HepG2 (cell line): Measurements from ENCODE around the gene LTA4H. TPM values are rescaled to one million over a fixed set of nuclear protein-coding genes. Genes with fewer than 3 reads are reported as not detected.

Source experiments
- GLI4 ChIP-seq: sonication (generic); formaldehyde crosslinking; IDR thresholded peaks from 2 replicates; pipeline ENCODE4 v1.5.1; 2020; ENCODE audit warnings: missing genetic modification reagents, mild to moderate bottlenecking, moderate library complexity, borderline replicate concordance
- HOXA3 ChIP-seq: sonication (generic); formaldehyde crosslinking; IDR thresholded peaks from 2 replicates; pipeline ENCODE4 v1.5.0; 2020; ENCODE audit warnings: missing genetic modification reagents
- PHF8 ChIP-seq: sonication (generic); formaldehyde crosslinking; IDR thresholded peaks from 2 replicates; pipeline ENCODE4 v1.5.0; 2020; ENCODE audit warnings: missing genetic modification reagents
- ZNF17 ChIP-seq: sonication (generic); formaldehyde crosslinking; IDR thresholded peaks from 2 replicates; pipeline ENCODE4 v1.5.0; 2020; ENCODE audit warnings: mild to moderate bottlenecking, missing genetic modification reagents
- ZNF567 ChIP-seq: sonication (generic); formaldehyde crosslinking; IDR thresholded peaks from 2 replicates; pipeline ENCODE4 v1.8.1; 2023; ENCODE audit warnings: mild to moderate bottlenecking, missing genetic modification reagents, borderline replicate concordance
- ZNF660 ChIP-seq: sonication (generic); formaldehyde crosslinking; IDR thresholded peaks from 2 replicates; pipeline ENCODE4 v1.5.1; 2020; ENCODE audit warnings: mild to moderate bottlenecking, low read depth, missing genetic modification reagents, borderline replicate concordance
- polyA plus RNA-seq, 8 experiments: library from polyadenylated mRNA; depleted of rRNA in 3 of 8; stranded (reverse) in 7 of 8; unstranded in 1 of 8; fragments of >200 nt; fragmentation: Illumina TruSeq in 4 of 8; extraction: Trizol in 4 of 8; gene quantifications; 2 replicates each; pipeline versions ENCODE4 v1.2.1 to v1.2.3, GENCODE V29; 2011 to 2016; ENCODE audit warnings: low read depth in 4 of 8, missing spikeins in 1 of 8, mixed read lengths in 1 of 8; ENCODE audit not compliant: insufficient read depth in 1 of 8
- total RNA-seq, 5 experiments: library from RNA; depleted of rRNA; stranded (reverse); fragments of >200 nt; fragmentation: Illumina TruSeq; extraction: Trizol; gene quantifications; 2 replicates each; pipeline ENCODE4 v1.2.3, GENCODE V29; 2016; ENCODE audit warnings: low read depth in 1 of 5
- TF ChIP-seq, protein P1 (sequence below): IDR thresholded peaks from 2 replicates; pipeline ENCODE4 v1.6.1; 2012; ENCODE audit warnings: inconsistent platforms
- TF ChIP-seq, protein P2 (sequence below): sonication (generic); formaldehyde crosslinking; IDR thresholded peaks from 2 replicates; pipeline ENCODE4 v1.8.1; 2023; ENCODE audit warnings: mild to moderate bottlenecking, missing genetic modification reagents, borderline replicate concordance
- TF ChIP-seq, protein P3 (sequence below): sonication (generic); formaldehyde crosslinking; IDR thresholded peaks from 2 replicates; pipeline ENCODE4 v1.8.0; 2022; ENCODE audit warnings: low read depth, missing genetic modification reagents
- TF ChIP-seq, protein P4 (sequence below), 2 experiments: IDR thresholded peaks; 2 replicates each; pipeline ENCODE4 v1.6.1; 2011 to 2012; ENCODE audit warnings: low read length in 2 of 2, borderline replicate concordance in 1 of 2, low read depth in 1 of 2, mild to moderate bottlenecking in 1 of 2, moderate library complexity in 1 of 2
- TF ChIP-seq, protein P5 (sequence below): IDR thresholded peaks from 2 replicates; pipeline ENCODE4 v1.6.1; 2016; ENCODE audit warnings: low read depth, missing genetic modification reagents, missing compliant biosample characterization
- TF ChIP-seq, protein P6 (sequence below): sonication (generic); formaldehyde crosslinking; IDR thresholded peaks from 2 replicates; pipeline ENCODE4 v1.4.0; 2020; ENCODE audit warnings: missing genetic modification reagents, borderline replicate concordance

Gene LTA4H
- total and polyA plus RNA-seq, 2 of the 13 experiments (the other 11 are each of a cell fraction or from before 2014, with no cell fraction given): 87.5 to 90.4 TPM

DNA sequence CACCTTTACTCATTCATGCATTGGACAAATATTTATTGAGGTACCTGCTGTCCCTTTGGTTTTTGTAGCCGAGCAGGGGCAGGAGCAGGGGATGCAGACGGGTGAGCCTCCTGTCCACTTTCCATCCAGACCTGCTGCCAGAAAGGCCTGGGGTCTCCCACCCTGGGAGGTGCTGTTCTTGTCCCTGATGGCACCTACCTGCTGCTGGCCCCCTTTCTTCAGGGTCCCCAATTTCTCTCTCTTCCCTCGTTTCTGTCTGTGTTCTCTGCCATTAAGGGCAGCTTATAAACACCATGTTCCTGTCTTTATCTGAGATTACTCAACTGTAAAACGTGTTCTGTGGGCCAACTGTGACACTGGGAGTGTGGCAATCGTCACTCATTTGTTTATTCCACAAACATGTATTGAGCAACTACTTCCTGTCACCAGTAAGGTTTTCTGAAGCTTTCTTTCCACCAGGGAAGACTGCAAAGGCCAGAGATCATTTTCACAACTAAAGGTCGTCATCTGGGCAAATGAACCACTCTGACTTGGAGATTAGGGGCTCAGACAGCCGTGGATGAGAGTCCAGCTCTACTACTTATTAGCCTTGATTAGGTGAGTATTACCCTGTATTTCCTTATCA, 39.2 kb downstream of the LTA4H start, which contains the start of gene HAL (continued):
- TF ChIP-seq ZNF567 (CRISPR knock-in tag) (no peak), ZNF660 (no peak), ZNF17 (CRISPR knock-in tag) (no peak), PHF8 (no peak), GLI4 (CRISPR knock-in tag) (no peak), HOXA3 (CRISPR knock-in tag) (peak; percentile 87)
- TF ChIP-seq, protein P1, sequence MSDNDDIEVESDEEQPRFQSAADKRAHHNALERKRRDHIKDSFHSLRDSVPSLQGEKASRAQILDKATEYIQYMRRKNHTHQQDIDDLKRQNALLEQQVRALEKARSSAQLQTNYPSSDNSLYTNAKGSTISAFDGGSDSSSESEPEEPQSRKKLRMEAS: peak; percentile 89
- TF ChIP-seq, protein P2, sequence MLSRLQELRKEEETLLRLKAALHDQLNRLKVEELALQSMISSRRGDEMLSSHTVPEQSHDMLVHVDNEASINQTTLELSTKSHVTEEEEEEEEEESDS (CRISPR knock-in tag): peak; percentile 64; the same call in 1 of the 2 replicates
- TF ChIP-seq, protein P3, sequence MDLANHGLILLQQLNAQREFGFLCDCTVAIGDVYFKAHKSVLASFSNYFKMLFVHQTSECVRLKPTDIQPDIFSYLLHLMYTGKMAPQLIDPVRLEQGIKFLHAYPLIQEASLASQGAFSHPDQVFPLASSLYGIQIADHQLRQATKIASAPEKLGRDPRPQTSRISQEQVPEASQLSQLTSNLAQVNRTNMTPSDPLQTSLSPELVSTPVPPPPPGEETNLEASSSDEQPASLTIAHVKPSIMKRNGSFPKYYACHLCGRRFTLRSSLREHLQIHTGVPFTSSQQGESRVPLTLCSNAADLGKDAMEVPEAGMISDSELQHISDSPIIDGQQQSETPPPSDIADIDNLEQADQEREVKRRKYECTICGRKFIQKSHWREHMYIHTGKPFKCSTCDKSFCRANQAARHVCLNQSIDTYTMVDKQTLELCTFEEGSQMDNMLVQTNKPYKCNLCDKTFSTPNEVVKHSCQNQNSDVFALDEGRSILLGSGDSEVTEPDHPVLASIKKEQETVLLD (CRISPR knock-in tag): 0 out of 2 replicates have a peak, but pooled peaks have one; percentile 61
- TF ChIP-seq, protein P4, sequence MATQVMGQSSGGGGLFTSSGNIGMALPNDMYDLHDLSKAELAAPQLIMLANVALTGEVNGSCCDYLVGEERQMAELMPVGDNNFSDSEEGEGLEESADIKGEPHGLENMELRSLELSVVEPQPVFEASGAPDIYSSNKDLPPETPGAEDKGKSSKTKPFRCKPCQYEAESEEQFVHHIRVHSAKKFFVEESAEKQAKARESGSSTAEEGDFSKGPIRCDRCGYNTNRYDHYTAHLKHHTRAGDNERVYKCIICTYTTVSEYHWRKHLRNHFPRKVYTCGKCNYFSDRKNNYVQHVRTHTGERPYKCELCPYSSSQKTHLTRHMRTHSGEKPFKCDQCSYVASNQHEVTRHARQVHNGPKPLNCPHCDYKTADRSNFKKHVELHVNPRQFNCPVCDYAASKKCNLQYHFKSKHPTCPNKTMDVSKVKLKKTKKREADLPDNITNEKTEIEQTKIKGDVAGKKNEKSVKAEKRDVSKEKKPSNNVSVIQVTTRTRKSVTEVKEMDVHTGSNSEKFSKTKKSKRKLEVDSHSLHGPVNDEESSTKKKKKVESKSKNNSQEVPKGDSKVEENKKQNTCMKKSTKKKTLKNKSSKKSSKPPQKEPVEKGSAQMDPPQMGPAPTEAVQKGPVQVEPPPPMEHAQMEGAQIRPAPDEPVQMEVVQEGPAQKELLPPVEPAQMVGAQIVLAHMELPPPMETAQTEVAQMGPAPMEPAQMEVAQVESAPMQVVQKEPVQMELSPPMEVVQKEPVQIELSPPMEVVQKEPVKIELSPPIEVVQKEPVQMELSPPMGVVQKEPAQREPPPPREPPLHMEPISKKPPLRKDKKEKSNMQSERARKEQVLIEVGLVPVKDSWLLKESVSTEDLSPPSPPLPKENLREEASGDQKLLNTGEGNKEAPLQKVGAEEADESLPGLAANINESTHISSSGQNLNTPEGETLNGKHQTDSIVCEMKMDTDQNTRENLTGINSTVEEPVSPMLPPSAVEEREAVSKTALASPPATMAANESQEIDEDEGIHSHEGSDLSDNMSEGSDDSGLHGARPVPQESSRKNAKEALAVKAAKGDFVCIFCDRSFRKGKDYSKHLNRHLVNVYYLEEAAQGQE (IDR thresholded peaks at IDR 0.05; ENCODE audit: borderline replicate concordance in 1 of 2, low read depth in 1 of 2, low read length in 2 of 2): peak in 1 of 2 experiments; percentile 73; a peak in 2 of 4 replicates
- TF ChIP-seq, protein P5, sequence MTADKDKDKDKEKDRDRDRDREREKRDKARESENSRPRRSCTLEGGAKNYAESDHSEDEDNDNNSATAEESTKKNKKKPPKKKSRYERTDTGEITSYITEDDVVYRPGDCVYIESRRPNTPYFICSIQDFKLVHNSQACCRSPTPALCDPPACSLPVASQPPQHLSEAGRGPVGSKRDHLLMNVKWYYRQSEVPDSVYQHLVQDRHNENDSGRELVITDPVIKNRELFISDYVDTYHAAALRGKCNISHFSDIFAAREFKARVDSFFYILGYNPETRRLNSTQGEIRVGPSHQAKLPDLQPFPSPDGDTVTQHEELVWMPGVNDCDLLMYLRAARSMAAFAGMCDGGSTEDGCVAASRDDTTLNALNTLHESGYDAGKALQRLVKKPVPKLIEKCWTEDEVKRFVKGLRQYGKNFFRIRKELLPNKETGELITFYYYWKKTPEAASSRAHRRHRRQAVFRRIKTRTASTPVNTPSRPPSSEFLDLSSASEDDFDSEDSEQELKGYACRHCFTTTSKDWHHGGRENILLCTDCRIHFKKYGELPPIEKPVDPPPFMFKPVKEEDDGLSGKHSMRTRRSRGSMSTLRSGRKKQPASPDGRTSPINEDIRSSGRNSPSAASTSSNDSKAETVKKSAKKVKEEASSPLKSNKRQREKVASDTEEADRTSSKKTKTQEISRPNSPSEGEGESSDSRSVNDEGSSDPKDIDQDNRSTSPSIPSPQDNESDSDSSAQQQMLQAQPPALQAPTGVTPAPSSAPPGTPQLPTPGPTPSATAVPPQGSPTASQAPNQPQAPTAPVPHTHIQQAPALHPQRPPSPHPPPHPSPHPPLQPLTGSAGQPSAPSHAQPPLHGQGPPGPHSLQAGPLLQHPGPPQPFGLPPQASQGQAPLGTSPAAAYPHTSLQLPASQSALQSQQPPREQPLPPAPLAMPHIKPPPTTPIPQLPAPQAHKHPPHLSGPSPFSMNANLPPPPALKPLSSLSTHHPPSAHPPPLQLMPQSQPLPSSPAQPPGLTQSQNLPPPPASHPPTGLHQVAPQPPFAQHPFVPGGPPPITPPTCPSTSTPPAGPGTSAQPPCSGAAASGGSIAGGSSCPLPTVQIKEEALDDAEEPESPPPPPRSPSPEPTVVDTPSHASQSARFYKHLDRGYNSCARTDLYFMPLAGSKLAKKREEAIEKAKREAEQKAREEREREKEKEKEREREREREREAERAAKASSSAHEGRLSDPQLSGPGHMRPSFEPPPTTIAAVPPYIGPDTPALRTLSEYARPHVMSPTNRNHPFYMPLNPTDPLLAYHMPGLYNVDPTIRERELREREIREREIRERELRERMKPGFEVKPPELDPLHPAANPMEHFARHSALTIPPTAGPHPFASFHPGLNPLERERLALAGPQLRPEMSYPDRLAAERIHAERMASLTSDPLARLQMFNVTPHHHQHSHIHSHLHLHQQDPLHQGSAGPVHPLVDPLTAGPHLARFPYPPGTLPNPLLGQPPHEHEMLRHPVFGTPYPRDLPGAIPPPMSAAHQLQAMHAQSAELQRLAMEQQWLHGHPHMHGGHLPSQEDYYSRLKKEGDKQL (CRISPR knock-in tag): peak; percentile 97
- TF ChIP-seq, protein P6, sequence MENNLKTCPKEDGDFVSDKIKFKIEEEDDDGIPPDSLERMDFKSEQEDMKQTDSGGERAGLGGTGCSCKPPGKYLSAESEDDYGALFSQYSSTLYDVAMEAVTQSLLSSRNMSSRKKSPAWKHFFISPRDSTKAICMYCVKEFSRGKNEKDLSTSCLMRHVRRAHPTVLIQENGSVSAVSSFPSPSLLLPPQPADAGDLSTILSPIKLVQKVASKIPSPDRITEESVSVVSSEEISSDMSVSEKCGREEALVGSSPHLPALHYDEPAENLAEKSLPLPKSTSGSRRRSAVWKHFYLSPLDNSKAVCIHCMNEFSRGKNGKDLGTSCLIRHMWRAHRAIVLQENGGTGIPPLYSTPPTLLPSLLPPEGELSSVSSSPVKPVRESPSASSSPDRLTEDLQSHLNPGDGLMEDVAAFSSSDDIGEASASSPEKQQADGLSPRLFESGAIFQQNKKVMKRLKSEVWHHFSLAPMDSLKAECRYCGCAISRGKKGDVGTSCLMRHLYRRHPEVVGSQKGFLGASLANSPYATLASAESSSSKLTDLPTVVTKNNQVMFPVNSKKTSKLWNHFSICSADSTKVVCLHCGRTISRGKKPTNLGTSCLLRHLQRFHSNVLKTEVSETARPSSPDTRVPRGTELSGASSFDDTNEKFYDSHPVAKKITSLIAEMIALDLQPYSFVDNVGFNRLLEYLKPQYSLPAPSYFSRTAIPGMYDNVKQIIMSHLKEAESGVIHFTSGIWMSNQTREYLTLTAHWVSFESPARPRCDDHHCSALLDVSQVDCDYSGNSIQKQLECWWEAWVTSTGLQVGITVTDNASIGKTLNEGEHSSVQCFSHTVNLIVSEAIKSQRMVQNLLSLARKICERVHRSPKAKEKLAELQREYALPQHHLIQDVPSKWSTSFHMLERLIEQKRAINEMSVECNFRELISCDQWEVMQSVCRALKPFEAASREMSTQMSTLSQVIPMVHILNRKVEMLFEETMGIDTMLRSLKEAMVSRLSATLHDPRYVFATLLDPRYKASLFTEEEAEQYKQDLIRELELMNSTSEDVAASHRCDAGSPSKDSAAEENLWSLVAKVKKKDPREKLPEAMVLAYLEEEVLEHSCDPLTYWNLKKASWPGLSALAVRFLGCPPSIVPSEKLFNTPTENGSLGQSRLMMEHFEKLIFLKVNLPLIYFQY: peak; percentile 72; the same call in 1 of the 2 replicates
